GM23338 (cell line): ENCODE measurements around the gene TMEM213.

Experiments used
- EZH2 ChIP-seq: fragments of 200-600 bp; sonication (generic); IDR thresholded peaks from one replicate; pipeline ENCODE4 v1.8.0; 2017; ENCODE audit warnings: antibody characterized with exemption, mild to moderate bottlenecking, low read depth; ENCODE audit not compliant: unreplicated experiment
- POLR2AphosphoS5 ChIP-seq: IDR thresholded peaks from 2 replicates; pipeline ENCODE4 v1.6.1; 2016; ENCODE audit warnings: antibody characterized with exemption, low read depth
- TF ChIP-seq, protein P1 (sequence below), 2 experiments: fragments of 200-600 bp in 1 of 2; sonication (generic) in 1 of 2; conservative IDR thresholded peaks; 2 replicates each; pipeline versions ENCODE4 v1.5.1 to v1.6.1; 2016 to 2017; ENCODE audit warnings: antibody characterized with exemption in 2 of 2, low read depth in 2 of 2, mild to moderate bottlenecking in 2 of 2, moderate library complexity in 1 of 2
- TF ChIP-seq, protein P2 (sequence below): IDR thresholded peaks from one replicate; pipeline ENCODE4 v1.6.1; 2018; ENCODE audit warnings: antibody characterized with exemption; ENCODE audit not compliant: unreplicated experiment

- TF ChIP-seq, protein P1, sequence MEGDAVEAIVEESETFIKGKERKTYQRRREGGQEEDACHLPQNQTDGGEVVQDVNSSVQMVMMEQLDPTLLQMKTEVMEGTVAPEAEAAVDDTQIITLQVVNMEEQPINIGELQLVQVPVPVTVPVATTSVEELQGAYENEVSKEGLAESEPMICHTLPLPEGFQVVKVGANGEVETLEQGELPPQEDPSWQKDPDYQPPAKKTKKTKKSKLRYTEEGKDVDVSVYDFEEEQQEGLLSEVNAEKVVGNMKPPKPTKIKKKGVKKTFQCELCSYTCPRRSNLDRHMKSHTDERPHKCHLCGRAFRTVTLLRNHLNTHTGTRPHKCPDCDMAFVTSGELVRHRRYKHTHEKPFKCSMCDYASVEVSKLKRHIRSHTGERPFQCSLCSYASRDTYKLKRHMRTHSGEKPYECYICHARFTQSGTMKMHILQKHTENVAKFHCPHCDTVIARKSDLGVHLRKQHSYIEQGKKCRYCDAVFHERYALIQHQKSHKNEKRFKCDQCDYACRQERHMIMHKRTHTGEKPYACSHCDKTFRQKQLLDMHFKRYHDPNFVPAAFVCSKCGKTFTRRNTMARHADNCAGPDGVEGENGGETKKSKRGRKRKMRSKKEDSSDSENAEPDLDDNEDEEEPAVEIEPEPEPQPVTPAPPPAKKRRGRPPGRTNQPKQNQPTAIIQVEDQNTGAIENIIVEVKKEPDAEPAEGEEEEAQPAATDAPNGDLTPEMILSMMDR (conservative IDR thresholded peaks at IDR 0.05; ENCODE audit: low read depth in 2 of 2) = peak; percentile 30
- TF ChIP-seq POLR2AphosphoS5 (no peak), EZH2 (no peak)
- TF ChIP-seq, protein P2, sequence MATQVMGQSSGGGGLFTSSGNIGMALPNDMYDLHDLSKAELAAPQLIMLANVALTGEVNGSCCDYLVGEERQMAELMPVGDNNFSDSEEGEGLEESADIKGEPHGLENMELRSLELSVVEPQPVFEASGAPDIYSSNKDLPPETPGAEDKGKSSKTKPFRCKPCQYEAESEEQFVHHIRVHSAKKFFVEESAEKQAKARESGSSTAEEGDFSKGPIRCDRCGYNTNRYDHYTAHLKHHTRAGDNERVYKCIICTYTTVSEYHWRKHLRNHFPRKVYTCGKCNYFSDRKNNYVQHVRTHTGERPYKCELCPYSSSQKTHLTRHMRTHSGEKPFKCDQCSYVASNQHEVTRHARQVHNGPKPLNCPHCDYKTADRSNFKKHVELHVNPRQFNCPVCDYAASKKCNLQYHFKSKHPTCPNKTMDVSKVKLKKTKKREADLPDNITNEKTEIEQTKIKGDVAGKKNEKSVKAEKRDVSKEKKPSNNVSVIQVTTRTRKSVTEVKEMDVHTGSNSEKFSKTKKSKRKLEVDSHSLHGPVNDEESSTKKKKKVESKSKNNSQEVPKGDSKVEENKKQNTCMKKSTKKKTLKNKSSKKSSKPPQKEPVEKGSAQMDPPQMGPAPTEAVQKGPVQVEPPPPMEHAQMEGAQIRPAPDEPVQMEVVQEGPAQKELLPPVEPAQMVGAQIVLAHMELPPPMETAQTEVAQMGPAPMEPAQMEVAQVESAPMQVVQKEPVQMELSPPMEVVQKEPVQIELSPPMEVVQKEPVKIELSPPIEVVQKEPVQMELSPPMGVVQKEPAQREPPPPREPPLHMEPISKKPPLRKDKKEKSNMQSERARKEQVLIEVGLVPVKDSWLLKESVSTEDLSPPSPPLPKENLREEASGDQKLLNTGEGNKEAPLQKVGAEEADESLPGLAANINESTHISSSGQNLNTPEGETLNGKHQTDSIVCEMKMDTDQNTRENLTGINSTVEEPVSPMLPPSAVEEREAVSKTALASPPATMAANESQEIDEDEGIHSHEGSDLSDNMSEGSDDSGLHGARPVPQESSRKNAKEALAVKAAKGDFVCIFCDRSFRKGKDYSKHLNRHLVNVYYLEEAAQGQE = no peak
These were observed 40.4 kb downstream of the TMEM213 start for GRCh38 chr7:138838166-138838565.
